GM19397 (cell line): ENCODE results near the gene CYP26B1.
A peak's percentile ranks its signal among the peaks of the same experiment; 100 is the strongest.

Source experiments
- ATAC-seq: cut with Tn5 transposase; IDR thresholded peaks from one replicate; pipeline ENCODE4 v1.9.1; 2021; ENCODE audit warnings: mild to moderate bottlenecking, moderate library complexity; ENCODE audit not compliant: unreplicated experiment

The CYP26B1 gene

GRCh38 chr2:72155151-72155550, 7.5 kb upstream of the CYP26B1 start:
- ATAC-seq = no peak

GRCh38 chr2:72154386-72154975, 6.8 kb upstream of the CYP26B1 start:
- no peak for ATAC-seq

GRCh38 chr2:72153924-72154323, 6.3 kb upstream of the CYP26B1 start:
- ATAC-seq = no peak

- ATAC-seq = no peak
Observed at GRCh38 chr2:72153026-72153791, 5.5 kb upstream of the CYP26B1 start.

GRCh38 chr2:72150861-72151356, 3.2 kb upstream of the CYP26B1 start:
- no peak for ATAC-seq

GRCh38 chr2:72150157-72150860, 2.6 kb upstream of the CYP26B1 start:
- ATAC-seq = peak; percentile 65

GRCh38 chr2:72149556-72150156, 2.0 kb upstream of the CYP26B1 start:
- no peak for ATAC-seq

- ATAC-seq = no peak
Observed at GRCh38 chr2:72148837-72149555, 1.3 kb upstream of the CYP26B1 start.

- ATAC-seq = no peak
Observed at GRCh38 chr2:72148003-72148836, 558 bp upstream of the CYP26B1 start.

GRCh38 chr2:72146347-72147302, 1.0 kb downstream of the CYP26B1 start:
- ATAC-seq = no peak

- ATAC-seq = no peak
Observed at GRCh38 chr2:72145658-72146329, 1.9 kb downstream of the CYP26B1 start.

- ATAC-seq = no peak
Observed at GRCh38 chr2:72145289-72145657, 2.4 kb downstream of the CYP26B1 start.

- ATAC-seq = no peak
Observed at GRCh38 chr2:72144632-72145288, 2.9 kb downstream of the CYP26B1 start.

GRCh38 chr2:72144274-72144631, 3.4 kb downstream of the CYP26B1 start:
- ATAC-seq = no peak

GRCh38 chr2:72143441-72144273, 4.0 kb downstream of the CYP26B1 start:
- ATAC-seq = no peak

GRCh38 chr2:72142570-72143440, 4.9 kb downstream of the CYP26B1 start:
- ATAC-seq = no peak
